Psoas muscle (tissue), 8 donors: ENCODE results near the gene SPRR1A. TPM values are rescaled to one million over a fixed set of nuclear protein-coding genes. Genes with fewer than 3 reads are reported as not detected.
"Not testable (repeated sequence)": the region's sequence is repeated elsewhere in the genome, so short reads cannot be mapped to it uniquely, and the experiment has no call there.

Experiments used
- ATAC-seq, 4 donors: fragments of 200-7000 bp; cut with Tn5 transposase; one replicate each; pipeline ENCODE4 v1.9.1; 2020; ENCODE audit warnings: moderate library complexity in 3 of 4, mild to moderate bottlenecking in 2 of 4
- DNase-seq, 2 donors: peaks; one replicate each; pipeline ENCODE4 v3.0.0-alpha.2; 2020
- H3K27ac ChIP-seq: fragments of 200-600 bp; one replicate; pipeline ENCODE4 v1.8.0; 2022
- H3K27me3 ChIP-seq, 3 donors: fragments of 200-600 bp in 1 of 3; one replicate each; pipeline versions ENCODE4 v1.6.1 to v1.8.0; 2013 to 2022; ENCODE audit warnings: low read length in 2 of 3, mild to moderate bottlenecking in 2 of 3, moderate library complexity in 1 of 3; ENCODE audit not compliant: insufficient read depth in 3 of 3
- H3K36me3 ChIP-seq, 2 donors: fragments of 200-600 bp in 1 of 2; one replicate each; pipeline versions ENCODE4 v1.6.1 to v1.8.0; 2013 to 2022; ENCODE audit warnings: low read depth in 1 of 2, mild to moderate bottlenecking in 1 of 2, moderate library complexity in 1 of 2; ENCODE audit not compliant: insufficient read depth in 1 of 2
- H3K4me1 ChIP-seq: fragments of 200-600 bp; one replicate; pipeline ENCODE4 v1.8.0; 2022
- H3K4me3 ChIP-seq: fragments of 200-600 bp; one replicate; pipeline ENCODE4 v1.8.0; 2022; ENCODE audit warnings: mild to moderate bottlenecking
- H3K9me3 ChIP-seq: fragments of 200-600 bp; one replicate; pipeline ENCODE4 v1.8.0; 2022
- WGBS, 3 donors: extraction: QIAGEN DNeasy Blood & Tissue Kit; methylation state at CpG; one replicate each; pipeline versions ENCODE4 v1.1.6 to v1.1.7; 2013; 5-methylcytosine and 5-hydroxymethylcytosine counted together
- intact Hi-C, 2 donors: fragments of 100-400 bp; cut with DNase I; formaldehyde crosslinking; loops; one replicate each; pipeline versions ENCODE4 v1.11.0 to v1.14.2; 2022
- polyA plus RNA-seq, 3 donors: library from polyadenylated mRNA; stranded (reverse); fragments of 200-250 nt; gene quantifications; one replicate each; pipeline ENCODE4 v1.2.3, GENCODE V29; 2013
- total RNA-seq, 4 donors: library from RNA; stranded (reverse); fragmentation: NEBNext Ultra II Directional in 2 of 4; extraction: Animal tissue kit (Norgen Biotek cat#: 25700) in 2 of 4; gene quantifications; one replicate each; pipeline versions ENCODE4 v1.2.1 to v1.2.4, GENCODE V29; 2021 to 2023
- TF ChIP-seq, protein P1 (sequence below): fragments of 200-600 bp; IDR thresholded peaks from one replicate; pipeline ENCODE4 v1.8.0; 2022; ENCODE audit warnings: antibody characterized with exemption
- donor health status: healthy with polysubstance abuse.
- donor health status: DM: no; HTN: no; CAD: no; lungs with moderate emphysema.
- donor health status: Bipolar disorder and iron deficiency.
- donor health status: healthy.
- donor health status: DM: yes; HTN: yes; CAD: no.
- donor health status: DM: no; HTN: no; CAD: no.
- donor health status: DM: no; HTN: no; CAD: no.
- donor health status: DM: yes; HTN: yes; CAD: no.

SPRR1A gene
- total and polyA plus RNA-seq, 7 donors = not detected

DNA sequence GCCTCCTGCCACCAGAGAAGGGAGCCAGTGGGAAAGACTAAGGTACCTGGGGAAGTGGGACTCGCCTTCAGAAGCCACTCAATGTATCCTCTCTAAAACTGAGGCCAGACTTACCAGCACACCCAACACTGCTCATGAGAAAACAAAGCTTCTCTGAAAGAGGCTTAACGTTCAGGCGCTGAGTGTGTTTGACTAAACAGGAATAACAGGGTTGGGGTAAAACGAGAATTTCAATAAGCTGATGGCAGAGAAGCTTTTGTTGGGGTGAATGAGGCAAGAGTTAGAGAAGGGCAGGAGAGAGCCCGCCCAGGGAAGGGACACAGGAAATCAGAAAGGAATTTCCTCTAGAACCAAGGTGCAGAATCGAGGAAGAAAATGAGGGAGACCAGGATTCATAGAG lies 15.9 kb downstream of the SPRR1A start:
- no peak for DNase-seq

DNA sequence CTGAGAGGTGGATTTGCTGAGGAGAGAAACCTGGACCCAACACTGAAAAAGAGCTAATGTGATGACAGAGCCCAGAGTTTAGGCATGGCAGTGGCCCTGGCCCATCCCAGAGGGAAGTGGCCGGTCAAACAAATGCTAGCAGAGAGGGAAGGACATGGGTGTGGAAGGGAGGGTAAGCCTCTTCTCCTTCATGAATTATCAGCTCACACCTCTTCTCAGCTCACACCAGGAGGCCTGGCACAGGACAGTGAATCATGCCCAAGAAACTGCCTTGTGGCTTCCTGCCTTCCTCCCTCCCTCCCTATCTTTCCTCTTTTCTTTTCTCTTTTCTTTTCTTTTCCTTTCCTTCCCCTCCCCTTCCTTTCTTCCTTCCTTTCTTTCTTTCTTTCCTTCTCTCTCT lies 16.4 kb downstream of the SPRR1A start:
- TF ChIP-seq, protein P1, sequence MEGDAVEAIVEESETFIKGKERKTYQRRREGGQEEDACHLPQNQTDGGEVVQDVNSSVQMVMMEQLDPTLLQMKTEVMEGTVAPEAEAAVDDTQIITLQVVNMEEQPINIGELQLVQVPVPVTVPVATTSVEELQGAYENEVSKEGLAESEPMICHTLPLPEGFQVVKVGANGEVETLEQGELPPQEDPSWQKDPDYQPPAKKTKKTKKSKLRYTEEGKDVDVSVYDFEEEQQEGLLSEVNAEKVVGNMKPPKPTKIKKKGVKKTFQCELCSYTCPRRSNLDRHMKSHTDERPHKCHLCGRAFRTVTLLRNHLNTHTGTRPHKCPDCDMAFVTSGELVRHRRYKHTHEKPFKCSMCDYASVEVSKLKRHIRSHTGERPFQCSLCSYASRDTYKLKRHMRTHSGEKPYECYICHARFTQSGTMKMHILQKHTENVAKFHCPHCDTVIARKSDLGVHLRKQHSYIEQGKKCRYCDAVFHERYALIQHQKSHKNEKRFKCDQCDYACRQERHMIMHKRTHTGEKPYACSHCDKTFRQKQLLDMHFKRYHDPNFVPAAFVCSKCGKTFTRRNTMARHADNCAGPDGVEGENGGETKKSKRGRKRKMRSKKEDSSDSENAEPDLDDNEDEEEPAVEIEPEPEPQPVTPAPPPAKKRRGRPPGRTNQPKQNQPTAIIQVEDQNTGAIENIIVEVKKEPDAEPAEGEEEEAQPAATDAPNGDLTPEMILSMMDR = no peak
- Histone ChIP-seq H3K4me3 (no peak overlapping the region), H3K27me3 (no peaks in the 10 kb centered on the region), H3K4me1 (no peaks in the 10 kb centered on the region), H3K9me3 (no peaks in the 10 kb centered on the region), H3K27ac (no peak overlapping the region), H3K36me3 (no peaks in the 10 kb centered on the region)
- intact Hi-C loops = no loop called here
- DNase-seq = no peak
- 83 to 90% (median 88%) methylated on average over 1 of the region's 1 CpG for WGBS, 3 donors
- ATAC-seq = no peak

More for the DNA sequence above, 15.9 kb downstream of the SPRR1A start:
- Histone ChIP-seq H3K27ac (no peak overlapping the region), H3K27me3 (no peaks in the 10 kb centered on the region), H3K9me3 (no peaks in the 10 kb centered on the region), H3K36me3 (no peaks in the 10 kb centered on the region), H3K4me3 (no peak overlapping the region), H3K4me1 (no peaks in the 10 kb centered on the region)
- no peak for ATAC-seq
- 70 to 79% (median 73%) methylated on average over 6 of the region's 6 CpGs for WGBS, 3 donors
- intact Hi-C loops = no loop called here
- TF ChIP-seq, protein P1 = no peak

DNA sequence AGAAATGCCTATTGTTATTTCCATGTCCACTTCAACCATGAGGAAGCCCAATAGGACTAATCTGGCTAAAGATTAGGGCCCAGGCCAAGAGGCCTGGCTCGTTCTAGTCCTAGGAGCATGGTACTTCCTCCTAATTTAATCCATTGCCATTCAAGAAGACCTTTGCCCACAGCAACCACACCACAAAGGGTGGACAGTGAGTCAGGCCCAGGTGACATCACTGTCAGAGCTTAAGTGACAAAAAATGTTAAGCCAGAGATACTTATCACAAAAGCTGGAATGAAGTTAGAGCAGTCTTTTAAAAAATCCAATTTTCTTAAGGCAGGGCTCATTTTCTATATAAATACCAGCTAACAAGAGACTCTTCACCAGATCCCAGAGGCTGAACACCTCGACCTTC lies 17.5 kb downstream of the SPRR1A start, which contains the start of gene SPRR3:
Gene SPRR3, plus strand, starts transcription at position 368 of the 400 bp plus-strand sequence. CDS start 1,272 bp downstream, outside the sequence.
- Histone ChIP-seq H3K36me3 (no peaks in the 10 kb centered on the region), H3K4me3 (no peak within 1 kb of the TSS), H3K27ac (no peak within 1 kb of the TSS), H3K27me3 (no peaks in the 10 kb centered on the region), H3K9me3 (no peaks in the 10 kb centered on the region), H3K4me1 (no peaks in the 10 kb centered on the region)
- TF ChIP-seq, protein P1 = no peak
- no peak for DNase-seq
- WGBS, 3 donors = 48 to 69% (median 60%) methylated on average over 2 of the region's 2 CpGs
- ATAC-seq = no peak
- intact Hi-C loops = no loop called here

DNA sequence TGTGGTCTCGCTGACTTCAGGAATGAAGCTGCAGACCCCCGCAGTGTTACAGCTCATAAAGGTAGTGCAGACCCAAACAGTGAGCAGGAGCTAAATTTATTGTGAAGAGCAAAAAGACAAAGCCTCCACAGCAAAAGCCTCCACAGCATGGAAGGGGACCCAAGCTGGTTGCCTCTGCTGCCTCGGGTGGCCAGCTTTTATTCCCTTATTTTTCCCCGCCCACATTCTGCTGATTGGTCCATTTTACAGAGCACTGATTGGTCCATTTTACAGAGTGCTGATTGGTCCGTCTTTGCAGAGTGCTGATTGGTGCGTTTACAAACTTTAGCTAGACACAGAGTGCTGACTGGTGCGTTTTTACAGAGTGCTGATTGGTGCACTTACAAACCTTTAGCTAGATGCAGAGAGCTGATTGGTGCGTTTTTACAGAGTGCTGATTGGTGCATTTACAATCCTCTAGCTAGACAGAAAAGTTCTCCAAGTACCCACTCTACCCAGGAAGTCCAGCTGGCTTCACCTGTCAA lies 27.4 kb downstream of the SPRR1A start:
- ATAC-seq, intact Hi-C loops, DNase-seq, H3K4me1 ChIP-seq, H3K9me3 ChIP-seq, H3K36me3 ChIP-seq, H3K27me3 ChIP-seq, H3K4me3 ChIP-seq, H3K27ac ChIP-seq: not testable (repeated sequence)
- WGBS, 3 donors = 75 to 78% (median 77%) methylated on average over 8 of the region's 8 CpGs

DNA sequence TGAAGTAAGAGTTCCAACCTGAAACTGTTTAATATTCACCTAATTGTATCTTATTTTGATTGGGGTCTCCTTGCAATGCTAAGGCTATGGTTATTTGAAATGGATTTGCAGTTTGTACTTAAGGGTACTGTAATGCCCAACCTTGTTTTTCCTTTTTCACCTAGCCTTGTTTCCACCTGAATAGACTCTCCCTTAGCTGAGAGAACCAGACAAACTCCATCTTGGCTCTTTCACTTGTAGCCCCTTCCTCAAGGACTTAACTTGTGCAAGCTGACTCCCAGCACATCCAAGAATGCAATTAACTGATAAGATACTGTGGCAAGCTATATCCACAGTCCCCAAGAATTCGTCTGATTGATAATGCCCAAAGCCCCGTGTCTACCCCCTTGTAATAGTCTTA lies 37.9 kb downstream of the SPRR1A start:
- H3K9me3 ChIP-seq, DNase-seq, H3K4me1 ChIP-seq, intact Hi-C loops, H3K36me3 ChIP-seq, ATAC-seq, H3K4me3 ChIP-seq, H3K27me3 ChIP-seq, H3K27ac ChIP-seq: not testable (repeated sequence)
- 11 to 19% (median 14%) methylated on average over 2 of the region's 2 CpGs for WGBS, 3 donors

DNA sequence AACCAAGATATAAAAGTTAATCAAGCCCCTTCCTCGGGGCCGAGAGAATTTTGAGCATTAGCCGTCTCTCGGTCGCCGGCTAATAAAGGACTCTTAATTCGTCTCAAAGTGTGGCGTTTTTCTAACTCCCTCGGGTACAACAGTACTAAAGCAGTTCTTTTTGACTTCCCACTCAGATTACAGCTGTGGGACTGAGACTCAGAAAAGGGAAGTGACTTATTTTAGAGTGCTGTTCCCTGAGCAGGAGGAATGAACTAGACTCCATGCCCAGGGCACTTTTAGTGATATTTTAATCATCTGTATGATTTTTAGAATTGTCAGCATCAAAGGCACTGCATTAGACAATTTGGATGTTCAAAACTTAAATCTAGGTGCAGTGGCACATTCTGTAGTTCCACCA lies 38.5 kb downstream of the SPRR1A start:
- H3K27me3 ChIP-seq, intact Hi-C loops, H3K27ac ChIP-seq, H3K4me1 ChIP-seq, DNase-seq, H3K4me3 ChIP-seq, H3K36me3 ChIP-seq, H3K9me3 ChIP-seq, ATAC-seq: not testable (repeated sequence)
- 9 to 30% (median 11%) methylated on average over 9 of the region's 9 CpGs for WGBS, 3 donors
